K562 (cell line): ENCODE measurements around the gene PDE2A. TPM values are rescaled to one million over a fixed set of nuclear protein-coding genes. Genes with fewer than 3 reads are reported as not detected.

Experiments used
- CBFA2T3 ChIP-seq: fragments of 450-650 bp; IDR thresholded peaks from 2 replicates; pipeline ENCODE4 v1.6.1; 2017
- CHCHD3 ChIP-seq: fragments of 250-450 bp; sonication (Bioruptor Pico); IDR thresholded peaks from 2 replicates; pipeline ENCODE4 v2.1.2; 2022; ENCODE audit warnings: mild to moderate bottlenecking
- CREB3 ChIP-seq: fragments of 450-650 bp; conservative IDR thresholded peaks from 2 replicates; pipeline ENCODE4 v1.6.1; 2016; ENCODE audit warnings: missing genetic modification characterization, low read depth, mild to moderate bottlenecking, missing compliant biosample characterization, moderate library complexity
- CTBP1 ChIP-seq: fragments of 450-650 bp; IDR thresholded peaks from 2 replicates; pipeline ENCODE4 v1.6.1; 2016; ENCODE audit warnings: borderline replicate concordance
- ELF2 ChIP-seq: fragments of 250-450 bp; sonication (Bioruptor Pico); IDR thresholded peaks from 2 replicates; pipeline ENCODE4 v1.5.0; 2021; ENCODE audit warnings: mild to moderate bottlenecking
- FOXJ3 ChIP-seq: sonication (generic); formaldehyde crosslinking; IDR thresholded peaks from 2 replicates; pipeline ENCODE4 v1.4.0; 2020; ENCODE audit warnings: mild to moderate bottlenecking, missing genetic modification reagents
- ILF3 ChIP-seq: fragments of 450-650 bp; IDR thresholded peaks from 2 replicates; pipeline ENCODE4 v1.6.1; 2018; ENCODE audit warnings: antibody characterized with exemption, mild to moderate bottlenecking, moderate library complexity, borderline replicate concordance
- KDM4B ChIP-seq, 2 experiments: fragments of 450-650 bp in 1 of 2; sonication (generic) in 1 of 2; IDR thresholded peaks; 2 replicates each; pipeline ENCODE4 v1.6.1; 2016 to 2017; ENCODE audit warnings: borderline replicate concordance in 2 of 2, antibody characterized with exemption in 1 of 2, low read depth in 1 of 2, mild to moderate bottlenecking in 1 of 2
- MED1 ChIP-seq: sonication (generic); formaldehyde crosslinking; IDR thresholded peaks from 2 replicates; pipeline ENCODE4 v1.8.1; 2023; ENCODE audit warnings: missing genetic modification reagents, borderline replicate concordance
- NFXL1 ChIP-seq: fragments of 450-650 bp; formaldehyde crosslinking; IDR thresholded peaks from 2 replicates; pipeline ENCODE4 v1.4.0; 2021; ENCODE audit warnings: mild to moderate bottlenecking
- SRSF9 ChIP-seq: fragments of 200-400 bp; formaldehyde crosslinking; IDR thresholded peaks from 2 replicates; pipeline ENCODE4 v1.6.1; 2017; ENCODE audit warnings: low read depth, low read length, borderline replicate concordance
- TSHZ1 ChIP-seq: fragments of 250-450 bp; sonication (Bioruptor Pico); IDR thresholded peaks from 2 replicates; pipeline ENCODE4 v1.4.0; 2020; ENCODE audit warnings: mild to moderate bottlenecking, moderate library complexity
- ZNF121 ChIP-seq: sonication (generic); formaldehyde crosslinking; conservative IDR thresholded peaks from 2 replicates; pipeline ENCODE4 v1.8.0; 2022; ENCODE audit warnings: missing genetic modification reagents
- ZNF124 ChIP-seq: sonication (generic); formaldehyde crosslinking; IDR thresholded peaks from 2 replicates; pipeline ENCODE4 v1.8.1; 2022; ENCODE audit warnings: missing genetic modification reagents
- ZNF134 ChIP-seq: fragments of 250-450 bp; sonication (Bioruptor Pico); conservative IDR thresholded peaks from 2 replicates; pipeline ENCODE4 v1.4.0; 2020
- ZNF263 ChIP-seq: sonication (generic); formaldehyde crosslinking; IDR thresholded peaks from 2 replicates; pipeline ENCODE4 v1.8.0; 2022; ENCODE audit warnings: mild to moderate bottlenecking, missing genetic modification reagents, borderline replicate concordance
- ZNF431 ChIP-seq: sonication (generic); formaldehyde crosslinking; IDR thresholded peaks from 2 replicates; pipeline ENCODE4 v1.8.0; 2022; ENCODE audit warnings: mild to moderate bottlenecking, missing genetic modification reagents
- ZNF436 ChIP-seq: fragments of 250-450, 450-650 bp; sonication (Bioruptor Pico); formaldehyde crosslinking; IDR thresholded peaks from 2 replicates; pipeline ENCODE4 v1.7.0; 2020; ENCODE audit warnings: mild to moderate bottlenecking
- polyA plus RNA-seq, 8 experiments: library from polyadenylated mRNA; depleted of rRNA in 4 of 8; stranded (reverse) in 5 of 8; unstranded in 3 of 8; fragments of >200 nt; fragmentation: Nextera tagmentation in 2 of 8; fragmentation: Illumina TruSeq in 1 of 8; extraction: Ambion mirVana in 2 of 8; extraction: Trizol in 1 of 8; gene quantifications; 2 replicates each; pipeline versions ENCODE4 v1.2.1 to v1.2.3, GENCODE V29; 2011 to 2014; ENCODE audit warnings: inconsistent platforms in 1 of 8, missing spikeins in 1 of 8
- total RNA-seq, 7 experiments: library from RNA; depleted of rRNA in 6 of 7; stranded (reverse); fragments of >200 nt in 6 of 7; fragmentation: Illumina TruSeq in 2 of 7; extraction: Trizol in 2 of 7; gene quantifications; 2 replicates each; pipeline versions ENCODE4 v1.2.1 to v1.2.3, GENCODE V29; 2011 to 2021; ENCODE audit warnings: low replicate concordance in 1 of 7

The PDE2A gene
- total and polyA plus RNA-seq, 9 of the 15 experiments (the other 6 are each of a cell fraction or from before 2014, with no cell fraction given), result 0.07 to 15.2 (median 1.6) TPM; not detected in 1

DNA sequence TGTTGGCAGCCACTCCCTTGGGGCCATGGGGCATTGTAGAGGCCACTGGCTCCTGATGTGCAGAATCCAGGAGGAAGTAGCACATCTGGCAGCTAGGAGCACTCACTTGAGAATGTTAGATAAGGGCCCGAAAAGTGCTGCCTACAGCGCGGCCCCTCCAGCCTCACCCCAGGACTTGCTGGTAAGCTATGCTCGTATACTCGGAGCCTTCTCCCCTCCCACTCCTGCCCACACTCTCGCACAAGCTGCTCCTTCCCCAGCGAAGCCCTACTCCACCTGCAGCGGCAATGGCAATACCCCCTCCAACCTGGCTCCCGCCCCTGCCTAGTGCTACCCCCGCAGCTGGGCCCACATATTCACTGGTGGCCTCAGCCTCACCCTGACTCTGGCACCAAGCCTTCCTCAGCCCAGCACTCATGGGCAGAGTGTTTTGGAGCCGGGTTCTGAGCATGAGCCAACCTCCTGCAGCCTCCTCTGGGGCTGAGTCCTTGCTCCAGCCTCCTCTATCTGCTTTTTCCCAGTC is 47.7 kb downstream of the PDE2A start (continued):
- no peak for TF ChIP-seq SRSF9
- no peak for TF ChIP-seq CREB3 (tag)
- no peak; the same call in 1 of the 2 replicates for TF ChIP-seq CTBP1
- no peak for TF ChIP-seq ZNF124 (CRISPR knock-in tag)
- TF ChIP-seq CBFA2T3, result peak; percentile 55
- TF ChIP-seq CHCHD3 (CRISPR knock-in tag), result no peak
- TF ChIP-seq KDM4B (IDR thresholded peaks at IDR 0.05; ENCODE audit: borderline replicate concordance in 2 of 2, low read depth in 1 of 2), result no peak
- TF ChIP-seq TSHZ1 (CRISPR knock-in tag), result no peak
- TF ChIP-seq FOXJ3 (CRISPR knock-in tag), result no peak
- TF ChIP-seq ZNF431 (CRISPR knock-in tag), result no peak
- TF ChIP-seq ZNF134 (CRISPR knock-in tag), result no peak
- no peak for TF ChIP-seq ZNF436 (CRISPR knock-in tag)
- TF ChIP-seq ZNF263 (CRISPR knock-in tag), result peak; percentile 77; the same call in 1 of the 2 replicates
- TF ChIP-seq MED1 (CRISPR knock-in tag), result no peak
- no peak for TF ChIP-seq NFXL1 (CRISPR knock-in tag)
- TF ChIP-seq ZNF121 (CRISPR knock-in tag), result no peak
- no peak for TF ChIP-seq ELF2
- TF ChIP-seq ILF3, result no peak
